HG03139 (cell line): ENCODE results near the gene SLC27A5.
"Not testable (repeated sequence)": the region's sequence is repeated elsewhere in the genome, so short reads cannot be mapped to it uniquely, and the experiment has no call there.

ENCODE experiments used
- ATAC-seq: cut with Tn5 transposase; IDR thresholded peaks from one replicate; pipeline ENCODE4 v1.9.1; 2021; ENCODE audit not compliant: unreplicated experiment

SLC27A5 gene

DNA sequence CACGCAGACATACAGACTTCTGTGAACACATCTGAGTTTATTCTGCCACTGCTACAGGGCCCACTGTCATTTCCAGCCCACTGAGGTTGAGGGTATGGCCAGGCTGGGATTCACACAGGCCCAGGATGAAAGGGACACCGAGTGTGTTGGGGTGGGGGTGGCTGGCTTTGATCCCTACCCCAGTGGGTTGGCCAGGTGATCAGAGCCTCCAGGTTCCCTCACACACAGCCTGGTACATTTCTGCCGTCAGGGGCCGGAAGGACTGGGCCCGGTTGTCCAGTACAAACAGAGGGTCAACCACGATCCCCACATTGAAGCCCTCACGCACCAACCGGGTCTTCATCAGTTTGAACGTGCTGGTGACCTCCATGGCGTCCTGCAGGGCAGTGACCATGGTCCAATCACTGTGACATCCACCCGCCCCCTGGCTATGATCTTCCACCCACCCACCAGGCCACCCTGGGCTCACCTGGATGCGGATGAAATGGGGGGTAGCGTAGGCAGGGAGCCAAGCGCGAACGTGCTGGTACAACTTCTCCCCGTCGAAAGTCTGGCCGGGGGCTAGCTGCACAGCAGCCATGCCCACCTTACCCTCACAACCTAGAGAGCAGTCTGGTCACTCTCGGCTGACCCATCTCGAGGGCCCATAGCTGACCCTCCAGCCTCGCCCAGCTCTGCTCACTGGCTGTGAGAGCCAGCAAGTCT, 13.3 kb downstream of the SLC27A5 start:
- ATAC-seq, result no peak

DNA sequence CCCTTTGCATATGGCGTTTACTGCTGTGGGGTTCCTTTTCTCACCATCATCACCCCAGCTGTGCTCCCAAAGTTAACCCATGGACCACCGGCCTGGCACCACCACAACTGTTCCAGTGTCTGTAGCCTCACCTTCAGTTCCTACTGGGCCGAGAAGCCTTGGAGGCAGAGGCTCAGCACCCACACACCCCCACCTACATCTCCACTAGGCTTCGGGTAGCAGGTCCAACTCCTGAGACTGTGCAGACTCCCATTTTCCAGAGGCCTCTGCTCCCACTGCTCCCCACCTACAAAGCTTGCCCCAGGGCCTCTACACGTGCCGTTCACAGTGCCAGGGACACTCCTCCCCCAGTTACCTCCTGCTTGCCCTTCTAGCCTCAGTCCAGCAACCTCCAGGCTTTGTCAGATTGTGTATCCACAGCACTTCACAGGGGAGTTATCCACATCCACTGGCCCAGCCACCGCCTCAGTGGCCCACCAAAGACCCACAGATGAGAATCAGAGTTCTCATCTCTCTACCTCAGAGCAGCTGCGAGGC, 14.1 kb downstream of the SLC27A5 start:
- no peak for ATAC-seq

DNA sequence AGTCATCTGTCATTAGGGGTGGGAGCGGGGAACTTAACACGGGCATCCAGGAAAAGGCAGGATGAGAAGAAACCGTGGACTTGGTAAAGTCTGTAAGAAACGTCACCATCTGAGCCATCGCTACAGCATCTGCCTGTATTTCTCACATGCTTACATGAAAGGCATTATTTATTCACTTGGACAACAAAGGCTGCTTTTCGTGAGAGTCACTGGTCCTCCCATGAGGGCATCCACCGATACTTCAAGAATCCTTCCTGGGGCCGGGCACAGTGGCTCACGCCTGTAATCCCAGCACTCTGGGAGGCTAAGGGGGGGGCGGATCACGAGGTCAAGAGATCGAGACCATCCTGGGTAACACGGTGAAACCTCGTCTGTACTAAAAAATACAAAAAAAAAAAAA, 19.5 kb downstream of the SLC27A5 start:
- ATAC-seq, result no peak

DNA sequence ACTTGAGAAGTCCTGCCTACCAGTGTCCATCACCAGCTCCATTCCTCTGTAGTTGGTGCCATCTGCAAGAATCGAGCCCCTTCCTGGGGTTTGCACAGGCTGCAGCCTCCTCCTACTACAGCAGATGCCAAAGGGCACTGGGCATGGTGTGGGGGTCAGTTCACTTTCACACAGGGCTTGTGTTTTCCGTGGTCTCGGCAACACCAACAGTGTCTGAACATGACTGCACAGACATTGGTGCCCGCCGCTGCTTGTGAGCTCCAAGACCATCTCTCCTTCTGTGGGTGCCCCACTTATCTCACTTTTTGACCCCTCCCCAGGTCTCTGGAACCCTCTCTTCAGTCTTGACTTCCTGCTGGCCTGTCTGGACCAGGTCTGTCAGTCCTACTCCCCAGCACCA, 20.4 kb downstream of the SLC27A5 start:
- ATAC-seq, result no peak

DNA sequence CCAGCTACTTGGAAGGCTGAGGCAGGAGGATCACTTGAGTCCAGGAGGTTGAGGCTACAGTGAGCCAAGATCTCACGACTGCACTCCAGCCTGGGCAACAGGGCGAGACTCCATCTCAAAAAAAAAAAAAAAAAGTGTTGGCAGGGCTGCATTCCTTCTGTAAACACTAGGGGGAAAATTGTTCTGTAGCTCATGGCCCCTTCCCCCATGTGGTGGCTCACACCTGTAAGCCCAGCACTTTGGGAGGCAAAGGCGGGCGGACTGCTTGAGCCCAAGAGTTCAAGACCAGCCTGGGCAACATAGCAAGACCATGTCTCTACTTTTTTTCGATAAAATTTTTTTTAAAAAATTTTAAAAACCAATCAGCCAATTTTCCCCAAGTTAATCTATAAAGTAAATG, 27.4 kb downstream of the SLC27A5 start:
- ATAC-seq, result not testable (repeated sequence)

DNA sequence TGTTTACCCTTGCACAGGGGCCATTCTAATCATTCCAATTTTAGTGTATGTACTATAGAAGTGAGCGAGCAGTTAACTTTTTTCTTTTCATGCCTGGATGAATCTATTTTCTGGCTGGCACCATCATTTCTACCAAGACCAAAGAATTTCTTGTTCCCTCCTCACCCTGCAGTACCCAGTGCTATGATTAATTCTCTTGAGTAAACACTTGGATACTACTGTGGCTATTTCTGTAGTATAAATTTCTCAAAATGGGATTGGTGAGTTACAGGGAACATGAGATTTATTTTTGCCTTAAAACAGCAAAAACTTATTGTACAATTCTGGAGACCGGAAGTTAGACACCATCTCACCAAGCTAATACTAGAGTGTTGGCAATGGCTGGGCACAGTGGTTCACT, 28.0 kb downstream of the SLC27A5 start:
- ATAC-seq, result no peak

DNA sequence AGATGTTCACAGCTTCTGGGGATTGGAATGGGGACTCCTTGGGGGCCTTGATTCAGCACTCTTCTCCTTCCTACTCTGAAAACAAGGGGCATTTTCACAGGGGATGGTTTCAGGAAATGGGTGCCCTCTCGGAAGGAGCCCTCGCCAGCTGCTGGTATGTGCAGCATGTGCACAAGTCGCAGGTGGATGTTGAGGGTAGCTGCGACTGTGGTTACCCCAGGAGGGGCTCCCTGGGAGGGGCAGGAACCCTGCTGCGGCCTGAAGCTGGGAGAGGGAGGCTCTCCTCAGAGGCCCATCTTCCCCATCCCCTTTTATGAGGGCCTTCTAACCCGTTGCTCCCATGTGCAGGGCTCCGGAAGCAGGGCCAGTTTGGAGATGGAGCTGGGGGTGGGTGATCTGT, 29.4 kb downstream of the SLC27A5 start:
- no peak for ATAC-seq

DNA sequence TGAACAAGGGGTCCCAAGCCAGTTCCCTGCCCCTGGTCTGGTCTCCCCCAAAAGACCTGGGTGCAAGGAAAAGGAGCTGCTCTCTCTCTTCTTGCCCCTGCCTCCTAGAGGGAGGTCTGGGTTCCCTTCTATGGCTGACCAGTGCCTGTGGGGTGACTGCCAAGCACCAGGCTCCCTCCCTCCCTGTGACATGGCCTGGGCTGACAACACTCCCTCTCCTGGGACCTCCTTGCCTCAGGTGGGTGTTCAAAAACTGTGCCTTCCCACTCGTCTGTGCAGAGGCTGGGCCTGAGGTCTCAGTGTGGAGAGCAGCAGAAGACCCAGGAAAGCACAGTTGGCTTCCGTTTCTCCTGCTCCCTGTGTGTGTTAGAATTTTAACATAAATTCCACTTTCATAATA, 31.0 kb downstream of the SLC27A5 start:
- no peak for ATAC-seq

DNA sequence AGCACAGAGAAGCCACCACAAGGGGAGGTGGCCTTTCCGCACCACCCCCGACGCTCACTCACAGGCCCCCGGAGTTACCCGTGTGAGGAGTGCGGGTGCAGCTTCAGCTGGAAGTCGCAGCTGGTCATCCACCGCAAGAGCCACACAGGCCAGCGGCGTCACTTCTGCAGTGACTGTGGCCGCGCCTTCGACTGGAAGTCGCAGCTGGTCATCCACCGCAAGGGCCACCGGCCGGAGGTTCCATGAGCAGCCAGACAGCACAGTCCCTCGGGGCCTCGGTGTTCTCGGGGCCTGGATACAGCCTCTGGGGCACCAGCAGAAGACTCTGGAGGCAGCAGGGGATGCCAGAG, 31.3 kb downstream of the SLC27A5 start:
- ATAC-seq, result no peak

DNA sequence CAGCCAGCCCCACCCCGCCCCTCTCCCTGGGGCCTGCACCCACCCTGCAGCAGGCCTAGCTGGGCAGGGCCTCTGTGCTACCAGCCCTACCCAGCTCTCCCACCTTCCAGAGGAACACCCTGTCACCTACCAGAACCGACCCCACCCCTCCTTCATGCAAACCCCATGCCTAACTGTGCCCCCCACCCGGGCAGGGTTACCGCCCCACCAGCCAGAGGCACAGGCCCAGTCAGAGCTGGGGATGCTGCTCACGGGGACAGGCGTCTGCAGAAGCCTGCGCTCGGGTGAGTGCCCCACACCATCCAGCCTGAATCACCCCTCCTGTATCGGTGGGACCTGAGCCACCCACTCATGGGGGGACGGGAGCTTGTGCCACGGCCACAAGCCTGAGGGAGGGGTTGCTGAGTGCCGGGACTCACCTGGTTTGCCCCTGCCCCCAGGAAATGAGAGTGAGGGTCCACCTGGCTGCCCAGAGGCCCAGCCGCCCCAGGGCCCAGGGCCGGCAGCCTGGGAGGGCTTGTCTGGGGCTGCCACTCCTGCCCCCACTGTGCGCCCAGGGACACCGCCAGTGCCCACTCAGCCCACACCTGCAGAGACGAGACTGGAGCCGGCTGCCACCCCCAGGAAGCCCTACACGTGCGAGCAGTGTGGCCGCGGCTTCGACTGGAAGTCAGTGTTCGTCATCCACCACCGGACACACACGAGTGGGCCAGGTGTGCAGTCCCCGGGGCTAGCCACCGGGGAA, 31.9 kb downstream of the SLC27A5 start:
- no peak for ATAC-seq

DNA sequence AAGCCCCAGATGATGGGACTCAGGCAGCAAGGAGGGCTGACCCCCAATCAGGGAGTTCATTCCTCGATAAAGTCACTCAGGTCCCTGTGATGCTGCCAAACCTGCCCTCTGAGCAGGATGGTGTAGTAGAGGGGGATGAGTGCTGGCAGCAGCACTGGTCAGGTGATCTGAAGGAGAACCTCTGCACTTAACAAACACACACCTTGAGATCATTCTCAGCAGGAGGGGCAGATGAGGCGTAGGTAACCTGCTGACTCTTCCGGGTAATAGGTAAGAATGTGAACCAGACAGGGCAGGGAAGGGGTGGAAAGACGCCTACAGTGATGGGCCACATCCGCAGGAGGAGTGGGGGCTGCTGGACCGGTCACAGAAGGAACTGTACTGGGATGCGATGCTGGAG, 32.5 kb downstream of the SLC27A5 start:
- ATAC-seq, result no peak

DNA sequence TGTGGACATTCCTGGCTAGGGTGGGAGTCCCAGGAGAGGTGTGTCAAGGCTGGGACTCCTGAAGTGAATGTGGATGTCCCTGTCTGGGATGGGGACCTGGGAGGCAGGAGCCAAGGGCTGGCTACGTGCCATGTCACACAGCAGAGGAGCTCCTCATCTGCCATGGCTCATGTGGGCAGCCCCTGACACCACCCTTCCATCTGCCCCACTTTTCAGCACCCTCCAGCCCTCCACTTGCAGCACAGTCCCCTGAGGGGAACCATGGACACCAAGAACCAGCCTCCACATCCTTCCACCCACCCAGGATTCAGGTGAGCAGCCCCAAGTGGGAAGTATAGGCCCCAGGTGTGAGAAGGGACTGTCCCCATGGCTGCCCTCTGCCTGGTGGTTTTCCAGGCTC, 33.9 kb downstream of the SLC27A5 start:
- no peak for ATAC-seq

DNA sequence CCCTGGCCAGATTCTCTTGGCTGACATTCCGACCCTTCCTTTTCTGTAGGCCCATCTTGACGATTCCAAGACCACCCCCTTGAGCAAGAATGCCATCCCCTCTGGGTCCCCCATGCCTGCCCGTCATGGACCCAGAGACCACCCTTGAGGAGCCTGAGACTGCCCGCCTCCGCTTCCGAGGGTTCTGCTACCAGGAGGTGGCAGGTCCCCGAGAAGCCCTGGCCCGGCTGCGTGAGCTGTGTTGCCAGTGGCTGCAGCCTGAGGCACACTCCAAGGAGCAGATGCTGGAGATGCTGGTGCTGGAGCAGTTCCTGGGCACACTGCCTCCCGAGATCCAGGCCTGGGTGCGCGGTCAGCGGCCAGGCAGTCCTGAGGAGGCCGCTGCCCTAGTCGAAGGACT, 34.7 kb downstream of the SLC27A5 start:
- no peak for ATAC-seq

DNA sequence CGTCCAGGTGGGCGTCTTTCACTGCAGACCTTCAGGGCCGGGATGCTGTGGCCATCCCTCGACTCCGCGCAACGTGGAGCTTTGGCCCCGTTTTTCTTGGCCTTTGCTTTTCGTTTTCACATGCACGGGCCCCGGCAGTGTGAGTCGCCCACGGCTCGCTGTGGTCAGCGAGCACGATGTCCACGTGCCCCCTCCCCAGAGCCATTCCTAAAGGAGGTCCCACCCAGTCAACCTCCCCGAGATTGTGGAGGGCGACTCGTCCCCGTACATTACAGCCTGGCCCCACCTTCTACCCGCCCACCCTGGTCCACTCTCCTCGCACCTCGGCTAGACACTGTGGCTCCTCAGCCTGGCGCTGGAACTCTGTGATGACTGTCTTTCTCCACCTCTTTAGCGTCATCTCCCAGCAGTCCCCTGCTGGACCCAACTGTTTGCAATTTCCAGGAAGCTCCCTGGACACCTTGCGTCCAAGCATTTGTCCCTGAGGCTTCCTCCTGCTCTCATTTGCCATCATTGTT, 35.2 kb downstream of the SLC27A5 start:
- no peak for ATAC-seq

DNA sequence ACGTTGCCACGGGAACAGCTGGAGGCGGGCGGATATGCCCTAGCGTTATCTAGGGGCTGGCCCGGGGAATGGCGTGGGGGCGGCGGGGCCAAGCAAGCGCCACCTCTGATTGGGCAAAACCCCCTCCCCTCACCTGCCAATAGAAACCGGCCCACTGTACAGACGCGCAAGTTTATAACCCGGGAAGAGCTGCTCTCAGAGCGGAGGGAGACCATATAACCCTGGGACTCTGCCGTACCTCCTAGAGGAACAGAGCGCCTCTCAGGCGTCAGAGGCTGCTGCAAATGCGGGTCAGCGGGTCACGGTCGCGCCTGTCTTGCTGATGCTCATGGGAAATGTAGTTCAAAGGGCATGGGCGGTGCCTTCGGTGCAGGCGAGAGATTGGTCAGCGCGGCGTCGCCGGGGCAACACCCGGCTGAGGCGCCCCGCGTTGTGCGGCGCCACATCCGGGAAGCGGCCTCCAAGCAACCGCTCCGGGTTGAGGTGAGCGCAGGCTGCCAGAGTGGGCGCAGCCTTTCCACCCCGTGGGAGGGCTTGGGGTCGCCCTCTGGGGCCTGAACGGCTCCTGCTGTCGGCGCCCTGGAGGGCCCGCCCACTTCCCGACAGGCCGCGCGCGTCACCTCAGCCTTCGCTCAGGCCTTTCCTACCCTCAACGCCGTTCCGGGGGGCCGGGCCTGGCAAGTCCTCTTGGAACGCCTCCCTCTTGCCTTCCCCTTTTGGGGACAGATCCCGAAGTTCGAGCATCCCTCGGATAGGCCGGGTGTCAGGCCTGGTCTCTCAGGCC, 35.9 kb downstream of the SLC27A5 start, which contains the start of gene ZNF446:
TSS of gene ZNF446 (plus strand) at position 639 of the 784 bp plus-strand sequence. CDS start 867 bp downstream, outside the sequence.
- ATAC-seq, result peak; percentile 76

DNA sequence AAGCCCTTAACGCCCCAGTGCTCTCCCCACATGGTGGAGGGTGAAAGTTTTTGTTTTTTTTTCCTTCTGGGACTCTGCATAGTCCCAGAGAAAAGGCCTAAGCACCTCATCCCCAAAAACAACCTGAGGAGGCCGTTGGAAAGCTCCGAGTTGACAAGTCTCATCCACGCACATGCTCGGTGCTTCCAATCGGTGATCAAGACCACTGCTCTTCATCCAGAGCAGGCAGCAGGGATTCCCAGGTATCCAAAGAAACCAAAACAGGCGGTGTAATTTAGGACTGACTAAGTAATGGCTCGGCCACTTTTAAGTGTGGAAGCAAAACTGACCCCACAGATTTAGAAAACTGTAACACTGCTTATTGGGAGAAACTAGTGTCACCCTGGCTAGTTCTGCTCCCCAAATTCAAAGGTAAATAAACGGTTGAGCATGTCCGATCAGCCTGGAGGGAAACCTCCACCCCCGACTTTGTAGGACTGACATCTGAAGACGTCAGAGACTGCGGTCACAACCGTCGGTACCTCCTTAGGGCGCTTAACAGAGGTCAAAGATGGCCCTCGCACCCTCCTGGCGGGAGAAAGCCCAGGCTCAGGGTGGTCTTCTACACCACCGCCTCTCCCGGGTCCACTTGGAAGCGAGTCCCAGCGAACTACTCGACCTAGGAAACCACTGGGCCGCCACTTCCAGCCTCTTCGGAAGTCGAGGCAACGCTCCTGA, 36.6 kb downstream of the SLC27A5 start:
- no peak for ATAC-seq

DNA sequence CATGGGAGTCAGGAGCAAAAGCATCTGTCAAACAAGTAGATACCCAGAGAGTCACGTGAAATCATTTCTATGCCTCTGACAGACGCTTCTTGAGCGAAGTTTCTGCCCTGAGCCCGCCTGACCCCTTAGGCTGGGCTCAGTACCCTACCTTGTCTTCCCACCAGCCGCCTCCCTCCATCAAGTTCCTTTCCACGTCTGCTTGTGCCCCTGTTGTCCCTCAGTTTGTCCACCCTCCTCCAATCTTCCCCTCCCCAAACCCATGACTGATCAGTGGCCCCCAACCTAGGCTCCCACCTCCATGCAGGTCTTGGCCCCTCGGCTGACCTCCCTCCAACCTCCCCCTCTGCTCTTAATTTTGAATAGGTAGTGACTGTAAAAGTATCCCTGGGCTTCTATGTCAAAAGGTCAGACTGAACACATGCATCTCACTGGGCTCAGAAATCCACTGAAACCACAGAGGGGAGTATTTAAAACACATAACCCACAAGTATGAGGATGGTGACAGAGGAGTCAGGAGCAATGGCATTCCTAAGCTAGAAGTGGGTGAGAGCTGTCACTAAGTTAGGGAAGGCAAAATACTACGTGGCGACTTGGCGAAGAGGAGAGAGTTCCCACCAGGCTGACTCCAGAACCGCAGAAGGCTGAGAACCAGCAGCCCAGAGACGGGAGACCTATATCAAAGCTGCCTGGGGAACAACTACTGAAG, 37.3 kb downstream of the SLC27A5 start:
- ATAC-seq, result no peak

DNA sequence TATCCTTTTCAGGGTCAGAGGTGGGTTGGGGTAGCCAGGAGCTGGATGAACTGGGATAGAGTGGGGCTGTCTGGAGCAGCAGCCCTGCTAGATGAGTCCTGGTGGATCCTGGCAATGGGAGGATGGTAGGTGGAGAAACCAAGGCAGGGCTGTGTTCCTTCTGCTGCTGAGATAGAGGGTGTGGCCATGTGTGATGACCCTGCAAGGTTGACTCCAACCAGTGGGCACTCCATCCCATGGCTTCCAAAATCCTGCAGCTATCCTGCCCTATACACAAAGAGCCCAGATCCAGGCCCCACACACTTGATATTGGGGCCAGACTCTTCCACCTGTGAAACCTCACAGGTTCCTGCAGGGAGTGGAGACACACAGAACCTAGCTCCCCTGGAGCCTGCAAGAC, 38.0 kb downstream of the SLC27A5 start:
- no peak for ATAC-seq

DNA sequence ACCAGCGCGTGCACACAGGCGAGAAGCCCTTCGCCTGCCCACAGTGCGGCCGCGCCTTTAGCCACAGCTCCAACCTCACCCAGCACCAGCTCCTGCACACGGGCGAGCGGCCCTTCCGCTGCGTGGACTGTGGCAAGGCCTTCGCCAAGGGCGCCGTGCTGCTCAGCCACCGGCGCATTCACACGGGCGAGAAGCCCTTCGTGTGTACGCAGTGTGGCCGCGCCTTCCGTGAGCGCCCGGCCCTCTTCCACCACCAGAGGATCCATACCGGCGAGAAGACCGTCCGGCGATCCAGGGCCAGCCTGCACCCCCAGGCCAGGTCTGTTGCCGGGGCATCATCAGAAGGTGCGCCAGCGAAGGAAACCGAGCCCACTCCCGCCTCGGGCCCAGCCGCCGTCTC, 40.1 kb downstream of the SLC27A5 start:
- no peak for ATAC-seq
